ENCODE measurements around the gene BCL6. TPM values are rescaled to one million over a fixed set of nuclear protein-coding genes. Genes with fewer than 3 reads are reported as not detected.

The BCL6 gene
- total and polyA plus RNA-seq, 2 of the 8 experiments (the other 6 are each of a cell fraction or from before 2014, with no cell fraction given), result 5.7 to 10.4 TPM

DNA sequence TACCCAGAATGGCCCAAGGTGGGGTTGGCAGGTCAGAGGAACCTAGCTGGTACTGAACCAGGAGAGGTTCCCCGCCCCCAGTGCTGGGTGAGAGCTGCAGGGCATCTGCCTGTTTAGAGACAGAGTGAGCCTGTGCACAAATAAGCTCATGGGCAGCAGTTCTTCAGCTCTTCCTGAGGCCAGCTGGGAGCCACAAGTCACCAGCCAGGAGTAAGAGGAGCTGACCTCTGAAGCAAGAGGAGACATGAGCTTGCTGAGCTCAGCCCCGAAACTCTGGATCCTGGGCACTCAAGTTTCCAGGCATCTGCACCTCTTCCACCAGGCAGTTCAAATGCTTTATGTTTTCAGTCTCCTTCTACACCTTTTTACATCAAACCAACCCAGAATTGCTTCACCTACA lies 45.0 kb downstream of the BCL6 start:
- no peak overlapping the region for H2AFZ ChIP-seq (ENCODE audit: low read length)
- H2AK5ac ChIP-seq (ENCODE audit: low read depth, low read length), result no peak overlapping the region
- H4K20me1 ChIP-seq (replicated peaks in 1 of 2; ENCODE audit: control insufficient read depth in 1 of 2, insufficient read depth in 2 of 2, low read length in 2 of 2), result no peaks in the 10 kb centered on the region
- no peak overlapping the region for H3K4me3 ChIP-seq (ENCODE audit: extremely low read depth in 1 of 4, insufficient read depth in 2 of 4, low read depth in 3 of 4, low read length in 4 of 4)
- H2BK15ac ChIP-seq (ENCODE audit: low read length), result no peak overlapping the region
- H3K79me2 ChIP-seq (ENCODE audit: control insufficient read depth in 1 of 2, insufficient read depth in 2 of 2, low read length in 2 of 2), result no peaks in the 10 kb centered on the region
- H3K14ac ChIP-seq (ENCODE audit: insufficient read length), result no peak overlapping the region
- no peak overlapping the region for H3K27ac ChIP-seq (ENCODE audit: low read depth, low read length)
- H3K18ac ChIP-seq (ENCODE audit: extremely low read depth, low read length), result no peak overlapping the region
- POLR2A ChIA-PET (ENCODE audit: partially characterized antibody), result no interaction called here
- no peak overlapping the region for H3K9ac ChIP-seq (replicated peaks in 1 of 4; ENCODE audit: extremely low read depth in 1 of 4, low read depth in 3 of 4, low read length in 3 of 4)
- no peak overlapping the region for H2BK5ac ChIP-seq (ENCODE audit: low read depth, low read length)
- H3K23ac ChIP-seq (ENCODE audit: insufficient read length), result no peak overlapping the region
- no peak overlapping the region for H4K91ac ChIP-seq (replicated peaks; ENCODE audit: insufficient read length, low read length)
- H3K79me1 ChIP-seq (ENCODE audit: low read depth, low read length), result no peaks in the 10 kb centered on the region
- no peak overlapping the region for H4K8ac ChIP-seq (ENCODE audit: extremely low read depth, insufficient read depth, low read length)
- H3K56ac ChIP-seq (replicated peaks; ENCODE audit: insufficient read length, low read depth, low read length), result no peak overlapping the region
- CTCF ChIA-PET (ENCODE audit: partially characterized antibody), result interaction anchor here (0.9 to 23.0 kb wide), 9 partner anchors 8 to 380 kb away, joined by 3 to 280 read pairs (median 6); no protein-coding TSS in a partner anchor
- H2BK120ac ChIP-seq (replicated peaks; ENCODE audit: low read depth, low read length), result no peak overlapping the region
- no peaks in the 10 kb centered on the region for H3K4me1 ChIP-seq (replicated peaks in 1 of 4; ENCODE audit: control insufficient read depth in 3 of 4, insufficient read depth in 4 of 4, low read length in 3 of 4)
- WGBS, 2 experiments (ENCODE audit: extremely low coverage in 1 of 2, insufficient coverage in 1 of 2, insufficient read length in 1 of 2, insufficient replicate concordance in 2 of 2, low coverage in 1 of 2, low lambda C conversion rate in 2 of 2, missing lambda C conversion rate in 1 of 2), result 90% methylated on average over 2 of the region's 2 CpGs; no CpG with 5 or more reads in 1 of the 2 experiments
- no peak overlapping the region for H4K5ac ChIP-seq (ENCODE audit: insufficient read length, low read depth, low read length)
- H2BK20ac ChIP-seq (ENCODE audit: low read length), result no peak overlapping the region
- H3K27me3 ChIP-seq (replicated peaks in 1 of 4; ENCODE audit: control insufficient read depth in 3 of 4, extremely low read depth in 1 of 4, insufficient read depth in 3 of 4, low read length in 3 of 4), result no peaks in the 10 kb centered on the region
- no peak overlapping the region for H3K4me2 ChIP-seq (ENCODE audit: insufficient read depth in 1 of 2, low read depth in 2 of 2, low read length in 2 of 2)
- H3K4ac ChIP-seq (replicated peaks; ENCODE audit: insufficient read length, low read depth, low read length), result no peak overlapping the region
- no peaks in the 10 kb centered on the region for H3K9me3 ChIP-seq (ENCODE audit: insufficient read depth in 2 of 2, low read depth in 1 of 2, low read length in 1 of 2)
- no peak overlapping the region for H2BK12ac ChIP-seq (ENCODE audit: low read depth, low read length)
- H3K36me3 ChIP-seq (ENCODE audit: control insufficient read depth in 2 of 4, insufficient read depth in 4 of 4, low read length in 3 of 4), result no peaks in the 10 kb centered on the region
- H3K23me2 ChIP-seq (ENCODE audit: low read depth, low read length), result no peaks in the 10 kb centered on the region
- FAIRE-seq (no peak), DNase-seq (ENCODE audit: low read depth in 1 of 2, low spot score in 2 of 2) (no peak)
- TF ChIP-seq BACH1 (IDR thresholded peaks at IDR 0.05; ENCODE audit: low read length) (no peak), BCL11A (IDR thresholded peaks at IDR 0.05; ENCODE audit: low read depth in 2 of 2, low read length in 2 of 2) (no peak), CTBP2 (IDR thresholded peaks at IDR 0.05; ENCODE audit: borderline replicate concordance, insufficient read depth, insufficient read length, low read length) (no peak)
